Endothelial cell (in vitro differentiated cells): Measurements from ENCODE around the gene BEST1. TPM values are rescaled to one million over a fixed set of nuclear protein-coding genes. Genes with fewer than 3 reads are reported as not detected.

ENCODE experiments used
- DNase-seq: peaks from one replicate; pipeline ENCODE4 v3.0.0; 2021; ENCODE audit warnings: low spot score
- H3K27ac Mint-ChIP-seq: one replicate; pipeline ENCODE4 v1.8.0; 2021; ENCODE audit warnings: mixed read lengths, inconsistent platforms; ENCODE audit not compliant: unreplicated experiment
- H3K27me3 Mint-ChIP-seq: one replicate; pipeline ENCODE4 v1.8.0; 2021; ENCODE audit warnings: mild to moderate bottlenecking, moderate library complexity, mixed read lengths, inconsistent platforms; ENCODE audit not compliant: unreplicated experiment
- H3K36me3 Mint-ChIP-seq: one replicate; pipeline ENCODE4 v1.8.0; 2021; ENCODE audit warnings: mild to moderate bottlenecking, low read depth, mixed read lengths, inconsistent platforms; ENCODE audit not compliant: unreplicated experiment
- H3K4me1 Mint-ChIP-seq: one replicate; pipeline ENCODE4 v1.8.0; 2021; ENCODE audit warnings: mild to moderate bottlenecking, mixed read lengths, inconsistent platforms; ENCODE audit not compliant: unreplicated experiment
- H3K4me3 Mint-ChIP-seq: one replicate; pipeline ENCODE4 v1.8.0; 2021; ENCODE audit warnings: mild to moderate bottlenecking, mixed read lengths, inconsistent platforms; ENCODE audit not compliant: unreplicated experiment
- H3K9me3 Mint-ChIP-seq: one replicate; pipeline ENCODE4 v1.8.0; 2021; ENCODE audit warnings: mixed read lengths, inconsistent platforms; ENCODE audit not compliant: unreplicated experiment
- CTCF ChIP-seq: fragments of 200-600 bp; sonication (generic); IDR thresholded peaks from one replicate; pipeline ENCODE4 v1.5.0; 2021; ENCODE audit warnings: antibody characterized with exemption; ENCODE audit not compliant: unreplicated experiment
- total RNA-seq: library from RNA; stranded (reverse); fragmentation: NEBNext Ultra II Directional; extraction: Animal tissue kit (Norgen Biotek cat#: 25700); gene quantifications from one replicate; pipeline ENCODE4 v1.2.1, GENCODE V29; 2021; ENCODE audit not compliant: unreplicated experiment

BEST1 gene
- total RNA-seq, 1 donor from 2014 or later = 0.08 TPM

GRCh38 chr11:61923166-61924063 lies 26.7 kb upstream of the BEST1 start:
- H3K9me3 Mint-ChIP-seq = no peaks in the 10 kb centered on the region
- H3K4me1 Mint-ChIP-seq = peaks cover 25% of the 10 kb centered on the region
- no peak for TF ChIP-seq CTCF
- H3K27ac Mint-ChIP-seq = no peak overlapping the region
- no peak for DNase-seq
- no peaks in the 10 kb centered on the region for H3K36me3 Mint-ChIP-seq
- H3K4me3 Mint-ChIP-seq = no peak overlapping the region
- peaks cover 5% of the 10 kb centered on the region for H3K27me3 Mint-ChIP-seq

- H3K27ac Mint-ChIP-seq = no peak overlapping the region
- no peaks in the 10 kb centered on the region for H3K9me3 Mint-ChIP-seq
- peaks cover 24% of the 10 kb centered on the region for H3K4me1 Mint-ChIP-seq
- DNase-seq = no peak
- H3K4me3 Mint-ChIP-seq = no peak overlapping the region
- TF ChIP-seq CTCF = no peak
- peaks cover 5% of the 10 kb centered on the region for H3K27me3 Mint-ChIP-seq
- no peaks in the 10 kb centered on the region for H3K36me3 Mint-ChIP-seq
Observed at GRCh38 chr11:61924064-61924455, 26.1 kb upstream of the BEST1 start.

GRCh38 chr11:61925736-61926135 lies 24.4 kb upstream of the BEST1 start:
- no peak for TF ChIP-seq CTCF
- Mint-ChIP-seq H3K36me3 (no peaks in the 10 kb centered on the region), H3K4me1 (peaks cover 24% of the 10 kb centered on the region), H3K9me3 (no peaks in the 10 kb centered on the region), H3K27ac (no peak overlapping the region), H3K4me3 (no peak overlapping the region), H3K27me3 (peaks cover 5% of the 10 kb centered on the region)
- no peak for DNase-seq

- DNase-seq = no peak
- no peak overlapping the region for H3K4me3 Mint-ChIP-seq
- no peak overlapping the region for H3K27ac Mint-ChIP-seq
- no peak for TF ChIP-seq CTCF
- peaks cover 23% of the 10 kb centered on the region for H3K4me1 Mint-ChIP-seq
- peaks cover 5% of the 10 kb centered on the region for H3K27me3 Mint-ChIP-seq
- H3K36me3 Mint-ChIP-seq = no peaks in the 10 kb centered on the region
- H3K9me3 Mint-ChIP-seq = no peaks in the 10 kb centered on the region
Observed at GRCh38 chr11:61926235-61926634, 23.9 kb upstream of the BEST1 start.

- H3K27ac Mint-ChIP-seq = no peak overlapping the region
Observed at GRCh38 chr11:61927501-61927900, 22.6 kb upstream of the BEST1 start.

More at GRCh38 chr11:61927501-61927900, 22.6 kb upstream of the BEST1 start:
- no peak for TF ChIP-seq CTCF
- H3K36me3 Mint-ChIP-seq = no peaks in the 10 kb centered on the region
- H3K27me3 Mint-ChIP-seq = peaks cover 5% of the 10 kb centered on the region
- no peak for DNase-seq
- H3K4me1 Mint-ChIP-seq = peaks cover 19% of the 10 kb centered on the region
- no peak overlapping the region for H3K4me3 Mint-ChIP-seq
- no peaks in the 10 kb centered on the region for H3K9me3 Mint-ChIP-seq
